B cell (primary cell): ENCODE measurements around the gene ST6GALNAC5.

Experiments used
- EZH2 ChIP-seq: IDR thresholded peaks from 2 replicates; pipeline ENCODE4 v1.6.1; 2012; ENCODE audit warnings: borderline replicate concordance, low read depth, mild to moderate bottlenecking, moderate library complexity, low read length; ENCODE audit not compliant: insufficient read depth, poor library complexity, severe bottlenecking
- TF ChIP-seq, protein P1 (sequence below): fragments of 200-600 bp; IDR thresholded peaks from one replicate; pipeline ENCODE4 v1.8.0; 2022; ENCODE audit warnings: antibody characterized with exemption, mild to moderate bottlenecking

DNA sequence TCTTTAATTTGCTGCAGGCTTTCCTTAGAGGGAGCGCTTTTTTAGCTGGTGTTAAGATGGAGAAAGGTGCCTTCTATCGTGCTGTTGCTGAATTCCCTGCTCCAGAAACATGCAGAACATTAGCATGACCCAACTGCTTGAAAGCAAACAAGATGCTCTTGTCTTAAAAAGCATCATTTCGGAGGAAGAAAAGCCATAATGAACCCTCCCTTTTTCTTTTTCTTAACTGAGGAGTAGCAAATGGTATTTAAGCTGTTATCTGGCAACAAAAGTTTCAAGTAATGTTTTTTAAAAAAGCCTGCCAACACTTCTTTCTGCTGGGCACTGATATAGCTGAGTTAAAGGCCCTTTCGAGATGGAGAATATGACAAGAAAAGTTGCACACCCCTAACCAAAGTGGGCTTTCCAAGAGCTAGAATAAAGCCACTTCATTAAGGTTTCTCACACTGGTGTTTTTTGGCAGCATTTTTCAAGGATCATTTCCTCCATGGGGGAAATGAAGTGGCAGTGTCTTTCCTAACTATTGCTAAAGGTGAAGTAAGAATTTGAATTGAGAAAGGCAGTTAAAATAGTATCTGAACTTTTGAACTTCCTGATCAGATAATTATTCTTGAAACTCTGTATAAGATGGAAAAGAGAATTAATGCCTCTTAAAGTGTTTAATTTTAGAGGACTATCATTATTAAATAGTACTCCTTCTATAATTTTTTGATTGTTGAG lies 38.8 kb downstream of the ST6GALNAC5 start:
- TF ChIP-seq, protein P1, sequence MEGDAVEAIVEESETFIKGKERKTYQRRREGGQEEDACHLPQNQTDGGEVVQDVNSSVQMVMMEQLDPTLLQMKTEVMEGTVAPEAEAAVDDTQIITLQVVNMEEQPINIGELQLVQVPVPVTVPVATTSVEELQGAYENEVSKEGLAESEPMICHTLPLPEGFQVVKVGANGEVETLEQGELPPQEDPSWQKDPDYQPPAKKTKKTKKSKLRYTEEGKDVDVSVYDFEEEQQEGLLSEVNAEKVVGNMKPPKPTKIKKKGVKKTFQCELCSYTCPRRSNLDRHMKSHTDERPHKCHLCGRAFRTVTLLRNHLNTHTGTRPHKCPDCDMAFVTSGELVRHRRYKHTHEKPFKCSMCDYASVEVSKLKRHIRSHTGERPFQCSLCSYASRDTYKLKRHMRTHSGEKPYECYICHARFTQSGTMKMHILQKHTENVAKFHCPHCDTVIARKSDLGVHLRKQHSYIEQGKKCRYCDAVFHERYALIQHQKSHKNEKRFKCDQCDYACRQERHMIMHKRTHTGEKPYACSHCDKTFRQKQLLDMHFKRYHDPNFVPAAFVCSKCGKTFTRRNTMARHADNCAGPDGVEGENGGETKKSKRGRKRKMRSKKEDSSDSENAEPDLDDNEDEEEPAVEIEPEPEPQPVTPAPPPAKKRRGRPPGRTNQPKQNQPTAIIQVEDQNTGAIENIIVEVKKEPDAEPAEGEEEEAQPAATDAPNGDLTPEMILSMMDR, result no peak
- TF ChIP-seq EZH2, result no peak
